A673 (cell line): ENCODE results near the gene MKRN1. TPM values are rescaled to one million over a fixed set of nuclear protein-coding genes. Genes with fewer than 3 reads are reported as not detected.
A peak's percentile ranks its signal among the peaks of the same experiment; 100 is the strongest.

Source experiments
- BruUV-seq: library from RNA; stranded (reverse); fragments of 400-500 nt; replicated peaks from 2 replicates; lab custom pipeline; 2021; lab: Mats Ljungman, UMichigan
- CTCF ChIA-PET: fragments of 300-600 bp; sonication (Branson Sonifier 250); formaldehyde crosslinking; loops from one replicate; lab custom pipeline; 2022; ENCODE audit warnings: antibody characterized with exemption; lab: Charles Lee
- POLR2A ChIA-PET: fragments of 300-600 bp; sonication (Branson Sonifier 250); formaldehyde crosslinking; loops from one replicate; lab custom pipeline; 2022; ENCODE audit warnings: antibody characterized with exemption; ENCODE audit not compliant: low non-redundant PET; lab: Charles Lee
- DNase-seq: peaks from one replicate; pipeline ENCODE4 v3.0.0-alpha.2; 2015; ENCODE audit warnings: low spot score
- H3K27ac ChIP-seq: fragments of 200-600 bp; sonication (generic); 2 replicates; pipeline ENCODE4 v1.5.1; 2016; ENCODE audit warnings: mixed run types, low read depth, mild to moderate bottlenecking, mixed read lengths, antibody characterized with exemption, low read length; ENCODE audit not compliant: poor library complexity, severe bottlenecking
- H3K27me3 ChIP-seq: fragments of 200-600 bp; sonication (generic); replicated peaks from 2 replicates; pipeline ENCODE4 v1.6.1; 2017; ENCODE audit warnings: mixed run types, low read depth, mild to moderate bottlenecking, mixed read lengths, antibody characterized with exemption, low read length; ENCODE audit not compliant: insufficient read depth, poor library complexity
- H3K36me3 ChIP-seq: fragments of 200-600 bp; sonication (generic); 2 replicates; pipeline ENCODE4 v1.6.1; 2016; ENCODE audit warnings: mixed run types, mild to moderate bottlenecking, mixed read lengths, antibody characterized with exemption, low read length; ENCODE audit not compliant: insufficient read depth, poor library complexity, severe bottlenecking
- H3K4me1 ChIP-seq: fragments of 200-600 bp; sonication (generic); 2 replicates; pipeline ENCODE4 v1.6.1; 2017; ENCODE audit warnings: mixed run types, mild to moderate bottlenecking, mixed read lengths, antibody characterized with exemption, low read length; ENCODE audit not compliant: insufficient read depth, poor library complexity, severe bottlenecking
- H3K4me3 ChIP-seq: fragments of 200-600 bp; sonication (generic); 2 replicates; pipeline ENCODE4 v1.5.1; 2016; ENCODE audit warnings: low read depth, mixed run types, mild to moderate bottlenecking, mixed read lengths, low read length; ENCODE audit not compliant: poor library complexity, severe bottlenecking
- H3K9me3 ChIP-seq: fragments of 200-600 bp; sonication (generic); 2 replicates; pipeline ENCODE4 v1.6.1; 2016; ENCODE audit warnings: mixed run types, low read depth, mild to moderate bottlenecking, mixed read lengths, antibody characterized with exemption, low read length; ENCODE audit not compliant: poor library complexity, severe bottlenecking
- EZH2 ChIP-seq: fragments of 200-600 bp; sonication (generic); IDR thresholded peaks from 2 replicates; pipeline ENCODE4 v1.6.1; 2017; ENCODE audit warnings: borderline replicate concordance, low read depth, mild to moderate bottlenecking, mixed read lengths, antibody characterized with exemption, low read length; ENCODE audit not compliant: poor library complexity, severe bottlenecking
- intact Hi-C: fragments of 100-400 bp; cut with micrococcal nuclease; formaldehyde crosslinking; loops from one replicate; pipeline ENCODE4 v1.10.0; 2022; ENCODE audit not compliant: unreplicated experiment
- total RNA-seq: library from RNA; stranded (reverse); gene quantifications from 2 replicates; pipeline ENCODE4 v1.2.3, GENCODE V29; 2021
- TF ChIP-seq, protein P1 (sequence below): fragments of 300-800, 200-600 bp; sonication (generic); conservative IDR thresholded peaks from 2 replicates; pipeline ENCODE4 v1.5.1; 2017; ENCODE audit warnings: low read depth, mild to moderate bottlenecking, antibody characterized with exemption, low read length, moderate library complexity, mixed read lengths

Gene MKRN1
- total RNA-seq, 1 experiment from 2014 or later: 51.1 TPM

GRCh38 chr7:140476698-140477261 lies 2.5 kb downstream of the MKRN1 start:
- Histone ChIP-seq H3K4me1 (peaks cover 4% of the 10 kb centered on the region), H3K36me3 (no peaks in the 10 kb centered on the region), H3K27me3 (no peaks in the 10 kb centered on the region), H3K27ac (no peak overlapping the region), H3K4me3 (no peak overlapping the region), H3K9me3 (no peaks in the 10 kb centered on the region)
- DNase-seq: no peak
- intact Hi-C loops: loop anchor here (10.0 kb wide), 1 partner anchor 448 kb away; the partner anchor contains the start of gene BRAF
- BruUV-seq: no TSS peak
- ChIA-PET POLR2A (no interaction called here), CTCF (interaction anchor here (0.7 kb wide), 1 partner anchor 21 kb away, joined by 3 read pairs; no protein-coding TSS in a partner anchor)
- no peak for TF ChIP-seq EZH2
- TF ChIP-seq, protein P1, sequence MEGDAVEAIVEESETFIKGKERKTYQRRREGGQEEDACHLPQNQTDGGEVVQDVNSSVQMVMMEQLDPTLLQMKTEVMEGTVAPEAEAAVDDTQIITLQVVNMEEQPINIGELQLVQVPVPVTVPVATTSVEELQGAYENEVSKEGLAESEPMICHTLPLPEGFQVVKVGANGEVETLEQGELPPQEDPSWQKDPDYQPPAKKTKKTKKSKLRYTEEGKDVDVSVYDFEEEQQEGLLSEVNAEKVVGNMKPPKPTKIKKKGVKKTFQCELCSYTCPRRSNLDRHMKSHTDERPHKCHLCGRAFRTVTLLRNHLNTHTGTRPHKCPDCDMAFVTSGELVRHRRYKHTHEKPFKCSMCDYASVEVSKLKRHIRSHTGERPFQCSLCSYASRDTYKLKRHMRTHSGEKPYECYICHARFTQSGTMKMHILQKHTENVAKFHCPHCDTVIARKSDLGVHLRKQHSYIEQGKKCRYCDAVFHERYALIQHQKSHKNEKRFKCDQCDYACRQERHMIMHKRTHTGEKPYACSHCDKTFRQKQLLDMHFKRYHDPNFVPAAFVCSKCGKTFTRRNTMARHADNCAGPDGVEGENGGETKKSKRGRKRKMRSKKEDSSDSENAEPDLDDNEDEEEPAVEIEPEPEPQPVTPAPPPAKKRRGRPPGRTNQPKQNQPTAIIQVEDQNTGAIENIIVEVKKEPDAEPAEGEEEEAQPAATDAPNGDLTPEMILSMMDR: no peak

DNA sequence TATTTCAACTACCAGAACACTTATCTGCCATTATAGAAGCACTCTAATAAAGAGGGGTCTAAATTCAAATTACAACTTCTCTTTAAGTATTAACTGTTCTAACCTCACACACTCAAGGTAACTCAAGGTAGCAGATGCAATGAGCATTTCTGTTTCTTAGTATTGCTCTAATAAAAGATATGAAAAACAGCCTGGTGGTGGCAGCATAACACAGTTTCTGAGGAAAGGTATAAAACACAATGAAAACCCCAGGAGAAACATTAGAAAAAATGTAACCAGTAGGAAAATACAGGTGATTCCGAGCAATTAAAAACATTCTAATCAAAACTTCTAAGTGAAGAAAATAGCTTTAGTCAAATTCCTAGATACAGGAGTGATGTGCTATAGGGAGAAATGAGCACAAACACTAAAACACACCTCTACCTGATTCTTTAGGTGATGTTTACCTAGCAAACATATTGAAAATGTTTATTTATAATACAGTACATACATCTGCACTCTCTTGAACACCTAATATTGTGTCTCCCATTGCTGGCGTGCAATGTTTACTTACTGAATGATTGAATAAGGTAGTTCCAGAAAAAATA lies 3.5 kb downstream of the MKRN1 start:
- H3K27me3 ChIP-seq: no peaks in the 10 kb centered on the region
- POLR2A ChIA-PET: no interaction called here
- intact Hi-C loops: loop anchor here (10.0 kb wide), 1 partner anchor 449 kb away; the partner anchor contains the start of gene BRAF
- CTCF ChIA-PET: no interaction called here
- no peaks in the 10 kb centered on the region for H3K9me3 ChIP-seq
- H3K4me1 ChIP-seq: peaks cover 4% of the 10 kb centered on the region
- peak; percentile 58 for DNase-seq
- no peak overlapping the region for H3K4me3 ChIP-seq
- H3K27ac ChIP-seq: no peak overlapping the region
- TF ChIP-seq EZH2: no peak
- TF ChIP-seq, protein P1: peak; percentile 66
- no peaks in the 10 kb centered on the region for H3K36me3 ChIP-seq
- BruUV-seq: no TSS peak

- Histone ChIP-seq H3K27me3 (no peaks in the 10 kb centered on the region), H3K4me3 (no peak overlapping the region), H3K9me3 (no peaks in the 10 kb centered on the region), H3K27ac (no peak overlapping the region), H3K36me3 (peaks cover 13% of the 10 kb centered on the region), H3K4me1 (no peaks in the 10 kb centered on the region)
- DNase-seq: no peak
- TF ChIP-seq, protein P1: no peak
- TF ChIP-seq EZH2: no peak
- CTCF ChIA-PET: no interaction called here
- no TSS peak for BruUV-seq
- intact Hi-C loops: no loop called here
- POLR2A ChIA-PET: no interaction called here
These were observed 16.2 kb downstream of the MKRN1 start for GRCh38 chr7:140463111-140463510.
